KMS-11 (cell line): ENCODE data around the gene SLC25A26.

Experiments used
- H2AFZ ChIP-seq: fragments of 200-600 bp; sonication (generic); 2 replicates; pipeline ENCODE4 v1.6.1; 2016; ENCODE audit warnings: antibody characterized with exemption, mixed run types, low read depth
- H3K27ac ChIP-seq: fragments of 200-600 bp; sonication (generic); 2 replicates; pipeline ENCODE4 v1.6.1; 2016; ENCODE audit warnings: mild to moderate bottlenecking, mixed run types
- H3K27me3 ChIP-seq: fragments of 200-600 bp; sonication (generic); 2 replicates; pipeline ENCODE4 v1.6.1; 2017; ENCODE audit warnings: mild to moderate bottlenecking, low read depth, mixed run types, moderate library complexity; ENCODE audit not compliant: insufficient read depth
- H3K36me3 ChIP-seq: fragments of 200-600 bp; sonication (generic); 2 replicates; pipeline ENCODE4 v1.6.1; 2017; ENCODE audit warnings: mild to moderate bottlenecking, mixed run types; ENCODE audit not compliant: insufficient read depth
- H3K4me1 ChIP-seq: fragments of 200-600 bp; sonication (generic); 2 replicates; pipeline ENCODE4 v1.6.1; 2016; ENCODE audit warnings: mild to moderate bottlenecking, low read depth, mixed run types; ENCODE audit not compliant: poor library complexity, severe bottlenecking
- H3K4me2 ChIP-seq: fragments of 200-600 bp; sonication (generic); 2 replicates; pipeline ENCODE4 v1.7.0; 2016; ENCODE audit warnings: mild to moderate bottlenecking, mixed run types
- H3K4me3 ChIP-seq: fragments of 200-600 bp; sonication (generic); IDR thresholded peaks from 2 replicates; pipeline ENCODE4 v1.6.1; 2017; ENCODE audit warnings: low read depth, low read length, mixed read lengths; ENCODE audit not compliant: insufficient read depth
- H3K79me2 ChIP-seq: fragments of 200-600 bp; sonication (generic); 2 replicates; pipeline ENCODE4 v1.6.1; 2016; ENCODE audit warnings: low read depth, mixed run types; ENCODE audit not compliant: insufficient read depth
- H3K9ac ChIP-seq: fragments of 200-600 bp; sonication (generic); 2 replicates; pipeline ENCODE4 v1.6.1; 2016; ENCODE audit warnings: mild to moderate bottlenecking, mixed run types
- H4K20me1 ChIP-seq: fragments of 200-600 bp; sonication (generic); 2 replicates; pipeline ENCODE4 v1.6.1; 2016; ENCODE audit warnings: mild to moderate bottlenecking, mixed run types; ENCODE audit not compliant: insufficient read depth
- CTCF ChIP-seq: fragments of 200-600 bp; sonication (generic); conservative IDR thresholded peaks from 2 replicates; pipeline ENCODE4 v1.6.1; 2017; ENCODE audit warnings: low read depth, mild to moderate bottlenecking, antibody characterized with exemption, low read length, moderate library complexity, mixed read lengths

Gene SLC25A26

DNA sequence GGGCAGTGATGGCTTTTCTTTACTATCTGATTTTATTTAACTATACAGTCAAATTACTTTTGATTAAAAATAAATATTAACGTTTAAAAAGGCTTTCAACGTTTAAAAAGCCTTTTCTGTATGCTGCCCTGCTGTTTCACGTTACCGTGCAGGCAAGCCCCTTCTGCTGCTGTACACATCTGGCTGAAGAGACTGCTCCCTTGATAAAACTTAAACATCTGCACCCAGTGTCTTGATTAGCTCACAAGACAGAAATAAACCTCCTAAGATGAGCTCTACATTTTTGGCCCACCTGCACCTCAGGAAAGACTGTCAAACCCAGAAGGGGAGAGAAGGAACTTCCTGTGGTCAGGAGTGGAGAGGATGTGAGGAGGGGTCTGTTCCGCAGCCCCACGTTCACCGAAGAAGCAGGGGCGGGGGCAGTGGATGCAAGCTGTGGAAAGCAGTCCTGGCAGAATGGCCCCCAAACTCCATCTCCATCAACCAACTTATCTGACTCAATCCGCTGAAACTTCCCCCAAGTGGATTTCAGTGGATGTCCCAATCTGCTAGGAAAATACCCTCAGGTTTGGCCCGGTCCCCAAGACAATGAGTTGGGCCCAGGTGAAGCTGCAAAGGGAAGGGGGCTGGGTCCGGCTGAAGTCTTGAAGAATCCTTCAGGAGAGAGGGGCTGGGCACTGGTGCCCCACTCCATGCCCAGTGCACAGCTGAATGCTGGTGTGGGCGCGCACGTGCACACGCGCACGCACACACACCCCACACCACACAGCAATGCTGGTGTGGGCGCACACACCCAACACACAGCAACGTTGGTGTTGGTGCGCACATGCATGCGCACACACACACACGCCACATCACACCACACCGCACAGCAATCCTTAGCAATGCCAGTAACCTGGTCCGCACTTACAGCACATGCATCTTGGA lies 191.4 kb downstream of the SLC25A26 start:
- Histone ChIP-seq H2AFZ (no peak overlapping the region), H3K79me2 (peaks cover 11% of the 10 kb centered on the region; the same call in 1 of the 2 replicates), H3K4me3 (no peak overlapping the region), H3K36me3 (no peaks in the 10 kb centered on the region), H3K9ac (no peak overlapping the region), H3K27ac (no peak overlapping the region), H3K4me2 (no peak overlapping the region), H3K4me1 (no peaks in the 10 kb centered on the region), H4K20me1 (no peaks in the 10 kb centered on the region), H3K27me3 (no peaks in the 10 kb centered on the region)
- TF ChIP-seq CTCF: no peak

GRCh38 chr3:66413151-66413751 lies 192.4 kb downstream of the SLC25A26 start:
- Histone ChIP-seq H3K9ac (no peak overlapping the region), H3K4me3 (no peak overlapping the region), H3K27ac (no peak overlapping the region), H2AFZ (no peak overlapping the region), H3K27me3 (no peaks in the 10 kb centered on the region), H3K4me2 (no peak overlapping the region), H3K4me1 (no peaks in the 10 kb centered on the region), H4K20me1 (0 out of 2 replicates have a peak, but pooled peaks cover under 1% of the 10 kb centered on the region), H3K79me2 (peaks cover 22% of the 10 kb centered on the region), H3K36me3 (no peaks in the 10 kb centered on the region)
- no peak for TF ChIP-seq CTCF

- no peak overlapping the region for H3K4me2 ChIP-seq
Measured at GRCh38 chr3:66414846-66415245, 194.0 kb downstream of the SLC25A26 start.

More at GRCh38 chr3:66414846-66415245, 194.0 kb downstream of the SLC25A26 start:
- 0 out of 2 replicates have a peak, but pooled peaks cover 4% of the 10 kb centered on the region for H4K20me1 ChIP-seq
- H3K27ac ChIP-seq: no peak overlapping the region
- no peak overlapping the region for H3K9ac ChIP-seq
- H2AFZ ChIP-seq: no peak overlapping the region
- H3K36me3 ChIP-seq: no peaks in the 10 kb centered on the region
- TF ChIP-seq CTCF: no peak
- peaks cover 38% of the 10 kb centered on the region for H3K79me2 ChIP-seq
- H3K4me1 ChIP-seq: peaks cover 3% of the 10 kb centered on the region
- H3K4me3 ChIP-seq: no peak overlapping the region
- H3K27me3 ChIP-seq: no peaks in the 10 kb centered on the region
